Thyroid gland (tissue), 4 donors: ENCODE results near the gene LMX1B. TPM values are rescaled to one million over a fixed set of nuclear protein-coding genes. Genes with fewer than 3 reads are reported as not detected.

Experiments
- DNase-seq, 2 donors: peaks; one replicate each; pipeline ENCODE4 v3.0.0-alpha.2; 2019
- H3K27ac ChIP-seq, 3 donors: fragments of 200-600 bp; sonication (generic); 1 replicate in 2 of 3; 2 replicates in 1 of 3; pipeline ENCODE4 v1.5.1; 2016 to 2019; ENCODE audit warnings: mild to moderate bottlenecking in 1 of 3, moderate library complexity in 1 of 3
- H3K27me3 ChIP-seq: fragments of 200-600 bp; sonication (generic); one replicate; pipeline ENCODE4 v1.5.1; 2019
- H3K36me3 ChIP-seq, 2 donors: fragments of 200-600 bp; sonication (generic); one replicate each; pipeline ENCODE4 v1.5.1; 2016 to 2019
- H3K4me1 ChIP-seq, 2 donors: fragments of 200-600 bp; sonication (generic); one replicate each; pipeline ENCODE4 v1.5.1; 2017 to 2019
- H3K4me3 ChIP-seq, 3 donors: fragments of 200-600 bp; sonication (generic); replicated peaks in 1 of 3; 1 replicate in 2 of 3; 2 replicates in 1 of 3; pipeline ENCODE4 v1.5.1; 2016; ENCODE audit warnings: mild to moderate bottlenecking in 1 of 3
- H3K9me3 ChIP-seq: fragments of 200-600 bp; sonication (generic); one replicate; pipeline ENCODE4 v1.5.1; 2017
- POLR2A ChIP-seq, 2 donors: fragments of 450-650 bp; IDR thresholded peaks; one replicate each; pipeline ENCODE4 v1.6.1; 2017; ENCODE audit warnings: antibody characterized with exemption in 2 of 2, mild to moderate bottlenecking in 2 of 2, moderate library complexity in 1 of 2
- WGBS, 2 donors: methylation state at CpG; one replicate each; pipeline ENCODE4 v1.1.5; 2017; 5-methylcytosine and 5-hydroxymethylcytosine counted together
- intact Hi-C: fragments of 100-400 bp; cut with DNase I; formaldehyde crosslinking; loops from one replicate; pipeline ENCODE4 v1.15.1; 2023
- total RNA-seq, 4 donors: library from RNA; depleted of rRNA; stranded (reverse); fragments of >200 nt; gene quantifications; one replicate each; pipeline ENCODE4 v1.2.3, GENCODE V29; 2016
- TF ChIP-seq, protein P1 (sequence below), 6 experiments: fragments of 200-600 bp in 3 of 6; fragments of 450-650 bp in 3 of 6; sonication (generic) in 3 of 6; IDR thresholded peaks; one replicate each; pipeline ENCODE4 v1.5.1; 2016 to 2019; ENCODE audit warnings: antibody characterized with exemption in 6 of 6, mild to moderate bottlenecking in 2 of 6, inconsistent platforms in 1 of 6, moderate library complexity in 1 of 6

The LMX1B gene
- total RNA-seq, 4 donors from 2014 or later: 0.68 to 5.5 (median 1.7) TPM

DNA sequence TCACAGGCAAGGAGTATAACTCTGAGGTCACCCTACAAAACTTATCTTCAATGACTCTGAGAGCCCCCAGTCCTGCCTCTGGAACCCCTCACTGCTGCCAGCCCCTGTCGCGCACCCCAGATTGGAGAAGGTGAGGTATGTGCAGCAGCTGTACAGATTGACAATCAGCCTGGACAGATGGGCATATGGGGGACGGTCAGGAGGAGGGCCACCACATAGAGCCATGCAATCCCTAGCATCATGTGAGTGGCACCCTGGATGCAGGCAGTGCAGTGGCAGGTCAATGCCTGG lies 90.1 kb downstream of the LMX1B start:
- intact Hi-C loops: no loop called here
- Histone ChIP-seq H3K4me3 (no peak overlapping the region), H3K36me3 (no peaks in the 10 kb centered on the region), H3K9me3 (no peaks in the 10 kb centered on the region), H3K4me1 (peaks cover 0 to 8% of the 10 kb centered on the region in 2 donors), H3K27me3 (no peaks in the 10 kb centered on the region), H3K27ac (no peak overlapping the region)
- TF ChIP-seq, protein P1, sequence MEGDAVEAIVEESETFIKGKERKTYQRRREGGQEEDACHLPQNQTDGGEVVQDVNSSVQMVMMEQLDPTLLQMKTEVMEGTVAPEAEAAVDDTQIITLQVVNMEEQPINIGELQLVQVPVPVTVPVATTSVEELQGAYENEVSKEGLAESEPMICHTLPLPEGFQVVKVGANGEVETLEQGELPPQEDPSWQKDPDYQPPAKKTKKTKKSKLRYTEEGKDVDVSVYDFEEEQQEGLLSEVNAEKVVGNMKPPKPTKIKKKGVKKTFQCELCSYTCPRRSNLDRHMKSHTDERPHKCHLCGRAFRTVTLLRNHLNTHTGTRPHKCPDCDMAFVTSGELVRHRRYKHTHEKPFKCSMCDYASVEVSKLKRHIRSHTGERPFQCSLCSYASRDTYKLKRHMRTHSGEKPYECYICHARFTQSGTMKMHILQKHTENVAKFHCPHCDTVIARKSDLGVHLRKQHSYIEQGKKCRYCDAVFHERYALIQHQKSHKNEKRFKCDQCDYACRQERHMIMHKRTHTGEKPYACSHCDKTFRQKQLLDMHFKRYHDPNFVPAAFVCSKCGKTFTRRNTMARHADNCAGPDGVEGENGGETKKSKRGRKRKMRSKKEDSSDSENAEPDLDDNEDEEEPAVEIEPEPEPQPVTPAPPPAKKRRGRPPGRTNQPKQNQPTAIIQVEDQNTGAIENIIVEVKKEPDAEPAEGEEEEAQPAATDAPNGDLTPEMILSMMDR (IDR thresholded peaks at IDR 0.05): no peak
- TF ChIP-seq POLR2A (IDR thresholded peaks at IDR 0.05): no peak
- no peak for DNase-seq
- 83% methylated on average over 3 of the region's 3 CpGs for WGBS, 2 donors

DNA sequence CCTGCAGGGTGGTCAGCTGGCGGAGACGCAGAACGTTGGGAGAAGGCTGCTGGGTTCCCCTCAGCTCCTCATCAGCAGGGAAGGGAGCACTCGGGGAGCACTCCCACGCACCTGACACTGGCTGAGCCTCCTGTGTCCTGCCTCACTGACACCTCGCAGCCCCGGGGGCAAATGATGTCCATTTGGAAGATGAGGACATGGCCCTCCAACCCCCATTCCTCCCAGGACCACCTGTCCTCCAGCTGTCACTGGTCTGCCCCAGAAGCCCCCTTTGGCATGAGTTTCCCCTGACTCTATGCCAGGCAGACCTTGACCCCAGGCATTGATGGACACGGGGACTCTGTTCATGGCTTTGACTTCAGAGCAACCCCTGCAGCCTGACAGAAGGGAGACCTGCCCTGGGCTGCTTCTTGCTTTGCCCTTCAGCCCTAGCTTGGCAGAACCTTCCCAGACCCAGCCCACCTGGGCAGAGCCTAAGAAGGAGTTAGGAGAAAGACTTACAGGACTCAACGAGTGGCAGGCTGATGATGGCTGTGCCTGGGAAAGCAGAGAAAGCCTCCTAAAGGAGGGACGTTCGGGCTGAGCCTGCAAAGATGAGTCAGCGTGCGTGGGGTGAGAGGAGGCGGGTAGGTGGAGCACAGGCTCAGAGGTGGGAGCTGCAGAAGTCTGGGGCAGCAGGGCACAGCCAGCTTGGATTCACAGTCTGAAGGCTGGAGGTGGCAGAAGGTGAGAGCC lies 90.6 kb downstream of the LMX1B start:
- no peak for TF ChIP-seq POLR2A (IDR thresholded peaks at IDR 0.05)
- TF ChIP-seq, protein P1 (IDR thresholded peaks at IDR 0.05): no peak
- no peak for DNase-seq
- Histone ChIP-seq H3K4me1 (peaks cover 0 to 8% of the 10 kb centered on the region in 2 donors), H3K9me3 (no peaks in the 10 kb centered on the region), H3K4me3 (no peak overlapping the region), H3K27me3 (no peaks in the 10 kb centered on the region), H3K27ac (no peak overlapping the region), H3K36me3 (no peaks in the 10 kb centered on the region)
- WGBS, 2 donors: 37 to 45% methylated on average over 13 to 14 of the region's 14 CpGs
- intact Hi-C loops: no loop called here

DNA sequence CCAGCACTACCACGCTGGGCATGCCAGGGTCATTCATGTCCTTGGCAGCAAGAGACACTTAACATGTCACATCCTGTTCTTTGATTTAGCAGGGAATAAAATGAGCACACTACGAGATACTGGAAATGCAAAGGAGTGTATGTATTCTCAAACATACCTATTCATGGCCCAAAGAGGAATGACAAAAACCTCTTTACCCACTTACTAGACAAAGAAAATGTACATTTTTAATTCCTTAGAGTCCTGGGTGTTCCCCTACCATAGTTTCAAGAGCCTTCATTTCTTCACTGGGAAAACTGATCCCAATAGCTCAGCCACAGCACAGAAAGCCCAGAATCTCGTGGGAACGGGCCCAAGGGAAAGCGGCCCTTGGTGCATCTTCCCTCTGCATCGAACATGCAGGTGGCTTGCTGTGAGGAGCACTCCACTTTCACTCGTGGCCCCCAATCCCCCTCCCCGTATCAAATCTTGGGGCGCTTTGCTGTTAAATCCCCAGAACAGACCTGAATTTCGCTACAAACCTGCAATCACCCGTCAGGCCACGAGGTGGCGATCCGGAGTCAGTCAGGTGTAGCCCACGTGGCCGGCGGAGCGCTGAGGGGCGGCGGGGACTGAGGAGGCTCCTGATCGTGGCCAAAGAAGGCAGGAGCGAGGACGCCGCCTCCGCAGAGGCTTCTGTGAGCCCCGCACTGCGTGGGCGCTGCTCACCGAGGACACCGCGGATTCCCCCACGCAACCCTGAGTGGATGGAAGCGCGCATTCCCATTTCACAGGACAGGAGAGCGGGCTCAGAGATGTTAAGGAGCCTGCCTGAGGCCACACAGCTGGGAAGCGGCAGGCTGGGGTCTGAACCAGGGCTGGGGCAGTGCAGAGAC lies 91.4 kb downstream of the LMX1B start:
- H3K9me3 ChIP-seq: no peaks in the 10 kb centered on the region
- intact Hi-C loops: no loop called here
- H3K27ac ChIP-seq: no peak overlapping the region
- H3K4me1 ChIP-seq: peaks cover 0 to 8% of the 10 kb centered on the region in 2 donors
- WGBS, 2 donors: 13 to 15% methylated on average over 10 to 22 of the region's 36 CpGs
- TF ChIP-seq, protein P1 (IDR thresholded peaks at IDR 0.05): peak; percentile 72 to 93 (median 88)
- no peak for TF ChIP-seq POLR2A (IDR thresholded peaks at IDR 0.05)
- no peak overlapping the region for H3K4me3 ChIP-seq
- H3K36me3 ChIP-seq: no peaks in the 10 kb centered on the region
- peak; percentile 82 to 83 for DNase-seq
- H3K27me3 ChIP-seq: no peaks in the 10 kb centered on the region

DNA sequence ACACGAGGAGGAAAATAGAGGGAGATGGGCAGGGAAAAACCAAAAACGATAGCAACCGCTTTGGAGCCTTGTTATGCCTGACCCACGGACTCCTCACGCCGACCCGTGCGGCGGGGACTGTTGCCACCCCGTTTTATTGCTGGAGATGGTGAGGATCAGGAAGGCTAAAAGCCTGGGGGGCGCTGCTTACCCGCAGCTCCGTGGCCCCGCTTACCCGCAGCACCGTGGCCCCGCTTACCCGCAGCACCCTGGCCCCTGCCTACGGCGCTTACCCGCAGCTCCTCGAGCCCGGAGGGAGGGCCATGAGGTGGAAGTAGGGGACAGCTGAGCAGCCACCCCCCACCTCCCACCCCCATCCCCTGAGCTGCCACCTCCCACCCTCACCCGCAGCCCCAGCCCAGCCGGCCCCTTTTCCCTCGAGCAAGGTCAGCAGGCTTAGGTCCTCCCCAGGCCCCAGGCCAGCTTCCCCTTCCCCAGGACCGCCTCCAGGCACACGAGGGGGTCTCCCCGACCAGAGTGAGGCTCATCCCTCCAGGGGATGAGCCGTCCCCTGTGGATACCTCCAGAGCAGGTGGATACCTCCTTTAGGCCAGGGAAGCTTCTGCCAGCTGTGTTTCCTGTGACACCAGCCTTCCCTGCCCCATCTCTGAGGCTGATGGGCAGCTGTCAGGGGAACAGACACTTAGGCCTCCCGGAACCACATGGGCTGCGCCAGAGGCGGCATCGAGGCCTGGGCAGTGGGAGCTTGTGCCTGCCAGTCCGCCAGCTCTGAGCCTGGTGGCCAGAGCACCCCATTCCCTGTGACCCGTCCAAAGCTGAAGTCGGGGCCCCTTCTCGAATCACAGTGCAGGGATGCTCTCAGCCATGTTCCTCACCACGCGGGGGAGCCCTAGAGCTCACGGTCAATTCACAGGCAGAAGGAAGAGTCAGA lies 92.3 kb downstream of the LMX1B start:
- TF ChIP-seq, protein P1 (IDR thresholded peaks at IDR 0.05): peak in 4 of 6 experiments; percentile 27 to 43 (median 34)
- no peak for TF ChIP-seq POLR2A (IDR thresholded peaks at IDR 0.05)
- 42 to 50% methylated on average over 20 to 38 of the region's 41 CpGs for WGBS, 2 donors
- no peak overlapping the region for H3K4me3 ChIP-seq
- no peaks in the 10 kb centered on the region for H3K27me3 ChIP-seq
- intact Hi-C loops: loop anchor here (2.0 kb wide), 1 partner anchor 75 kb away; no protein-coding TSS in a partner anchor
- H3K36me3 ChIP-seq: no peaks in the 10 kb centered on the region
- DNase-seq: peak; percentile 25 to 30
- H3K4me1 ChIP-seq: peaks cover 0 to 8% of the 10 kb centered on the region in 2 donors
- H3K9me3 ChIP-seq: no peaks in the 10 kb centered on the region
- no peak overlapping the region for H3K27ac ChIP-seq
